ENCODE measurements around the gene SFSWAP. TPM values are rescaled to one million over a fixed set of nuclear protein-coding genes. Genes with fewer than 3 reads are reported as not detected.

The SFSWAP gene
- total and polyA plus RNA-seq, 2 of the 13 experiments (the other 11 are each of a cell fraction or from before 2014, with no cell fraction given): 17.1 to 27.7 TPM

DNA sequence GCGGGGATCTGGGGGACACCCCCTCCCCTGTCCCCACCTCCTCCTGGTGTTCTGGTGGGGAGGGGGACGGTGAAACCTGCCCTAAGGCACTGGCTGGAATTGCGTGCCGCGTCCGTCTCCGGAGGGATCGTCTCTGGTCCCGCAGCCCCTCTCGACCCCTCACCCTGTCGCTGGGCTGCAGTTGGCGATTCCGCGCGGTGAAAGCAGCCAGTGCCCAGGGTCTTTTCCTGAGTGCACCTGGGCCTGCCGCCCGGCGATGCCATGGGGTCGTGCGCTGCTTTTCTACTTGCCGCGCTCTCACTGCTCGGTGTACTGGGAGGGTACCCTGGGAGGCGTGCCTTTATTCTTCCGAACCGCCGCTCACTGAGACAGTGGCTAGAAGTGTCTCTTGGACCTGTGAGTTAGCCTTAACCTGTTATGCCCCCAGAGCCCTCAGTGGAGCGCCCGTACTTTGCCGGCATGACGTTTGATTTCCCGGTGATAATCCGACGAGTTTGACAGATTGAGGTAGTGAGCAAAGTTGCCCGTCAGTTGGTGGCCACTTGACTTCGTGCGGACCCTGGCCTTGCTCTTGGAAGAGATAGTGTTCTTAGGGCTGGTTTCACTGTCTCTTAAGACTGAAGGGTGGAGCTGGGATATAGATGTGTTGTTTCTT is 788 bp downstream of the SFSWAP start:
- intact Hi-C loops (cut with micrococcal nuclease; ENCODE audit: unreplicated experiment) (no loop called here), in situ Hi-C loops (cut with HindIII; ENCODE audit: extremely low pct_ligation_motif_present, low pct_unique_long_range_greater_than_20kb) (no loop called here)
- POLR2A ChIA-PET: no interaction called here
- Histone ChIP-seq H3K4me2 (ENCODE audit: low read depth, low read length) (peak overlapping the region; percentile 94), H4K20me1 (ENCODE audit: insufficient read depth, low read length) (peaks cover 2% of the 10 kb centered on the region; the same call in 1 of the 2 replicates), H3K9ac (ENCODE audit: insufficient read depth, low read depth, low read length) (peak overlapping the region; percentile 97), H3K27me3 (ENCODE audit: control insufficient read depth in 1 of 2, insufficient read depth in 2 of 2, low read length in 2 of 2) (no peaks in the 10 kb centered on the region; a peak in 1 of 5 replicates), H2AFZ (ENCODE audit: low read length) (no peak overlapping the region), H3K27ac (ENCODE audit: extremely low read length, insufficient read depth, low read length) (peak overlapping the region; percentile 96), H3K4me1 (ENCODE audit: insufficient read depth, low read length) (peaks cover 27% of the 10 kb centered on the region), H3K79me2 (ENCODE audit: insufficient read depth, low read length) (peaks cover 28% of the 10 kb centered on the region), H3K9me3 (ENCODE audit: low read length) (peaks cover 12% of the 10 kb centered on the region), H3K36me3 (replicated peaks in 1 of 2; ENCODE audit: control insufficient read depth in 1 of 2, insufficient read depth in 2 of 2, low read length in 2 of 2) (peaks cover 14 to 27% of the 10 kb centered on the region in 2 experiments; a peak in 4 of 5 replicates), H3K4me3 (replicated peaks in 1 of 3; ENCODE audit: insufficient read depth in 1 of 3, low read depth in 2 of 3, low read length in 3 of 3) (peak overlapping the region; percentile 93 to 99 (median 95))
- DNase-seq (ENCODE audit: low spot score): no peak
- ATAC-seq: peak; percentile 59
- 3% methylated on average over 6 of the region's 37 CpGs for WGBS (ENCODE audit: low lambda C conversion rate)
- TF ChIP-seq, protein P1, sequence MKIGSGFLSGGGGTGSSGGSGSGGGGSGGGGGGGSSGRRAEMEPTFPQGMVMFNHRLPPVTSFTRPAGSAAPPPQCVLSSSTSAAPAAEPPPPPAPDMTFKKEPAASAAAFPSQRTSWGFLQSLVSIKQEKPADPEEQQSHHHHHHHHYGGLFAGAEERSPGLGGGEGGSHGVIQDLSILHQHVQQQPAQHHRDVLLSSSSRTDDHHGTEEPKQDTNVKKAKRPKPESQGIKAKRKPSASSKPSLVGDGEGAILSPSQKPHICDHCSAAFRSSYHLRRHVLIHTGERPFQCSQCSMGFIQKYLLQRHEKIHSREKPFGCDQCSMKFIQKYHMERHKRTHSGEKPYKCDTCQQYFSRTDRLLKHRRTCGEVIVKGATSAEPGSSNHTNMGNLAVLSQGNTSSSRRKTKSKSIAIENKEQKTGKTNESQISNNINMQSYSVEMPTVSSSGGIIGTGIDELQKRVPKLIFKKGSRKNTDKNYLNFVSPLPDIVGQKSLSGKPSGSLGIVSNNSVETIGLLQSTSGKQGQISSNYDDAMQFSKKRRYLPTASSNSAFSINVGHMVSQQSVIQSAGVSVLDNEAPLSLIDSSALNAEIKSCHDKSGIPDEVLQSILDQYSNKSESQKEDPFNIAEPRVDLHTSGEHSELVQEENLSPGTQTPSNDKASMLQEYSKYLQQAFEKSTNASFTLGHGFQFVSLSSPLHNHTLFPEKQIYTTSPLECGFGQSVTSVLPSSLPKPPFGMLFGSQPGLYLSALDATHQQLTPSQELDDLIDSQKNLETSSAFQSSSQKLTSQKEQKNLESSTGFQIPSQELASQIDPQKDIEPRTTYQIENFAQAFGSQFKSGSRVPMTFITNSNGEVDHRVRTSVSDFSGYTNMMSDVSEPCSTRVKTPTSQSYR (CRISPR knock-in tag; IDR thresholded peaks at IDR 0.05; ENCODE audit: borderline replicate concordance): no peak
- peak; percentile 47 for TF ChIP-seq AGO2 (optimal IDR thresholded peaks at IDR 0.05; ENCODE audit: low read depth, low read length)
- TF ChIP-seq, protein P2, sequence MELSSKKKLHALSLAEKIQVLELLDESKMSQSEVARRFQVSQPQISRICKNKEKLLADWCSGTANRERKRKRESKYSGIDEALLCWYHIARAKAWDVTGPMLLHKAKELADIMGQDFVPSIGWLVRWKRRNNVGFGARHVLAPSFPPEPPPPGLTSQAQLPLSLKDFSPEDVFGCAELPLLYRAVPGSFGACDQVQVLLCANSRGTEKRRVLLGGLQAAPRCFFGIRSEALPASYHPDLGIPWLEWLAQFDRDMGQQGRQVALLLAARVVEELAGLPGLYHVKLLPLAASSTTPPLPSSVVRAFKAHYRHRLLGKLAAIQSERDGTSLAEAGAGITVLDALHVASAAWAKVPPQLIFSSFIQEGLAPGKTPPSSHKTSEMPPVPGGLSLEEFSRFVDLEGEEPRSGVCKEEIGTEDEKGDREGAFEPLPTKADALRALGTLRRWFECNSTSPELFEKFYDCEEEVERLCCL (CRISPR knock-in tag; IDR thresholded peaks at IDR 0.05; ENCODE audit: borderline replicate concordance): 0 out of 2 replicates have a peak, but pooled peaks have one; percentile 38
- 0 out of 2 replicates have a peak, but pooled peaks have one; percentile 12 for TF ChIP-seq CCDC6 (CRISPR knock-in tag; IDR thresholded peaks at IDR 0.05)
- no TSS peak for BruUV-seq (replicated peaks)
- CTCF ChIA-PET (ENCODE audit: low intra/inter-chr PET ratio, low total read pairs): no interaction called here
- no peak for FAIRE-seq
